GM18508 (cell line): ENCODE measurements around the gene IFT172.
"Not testable (repeated sequence)": the region's sequence is repeated elsewhere in the genome, so short reads cannot be mapped to it uniquely, and the experiment has no call there.

Source experiments
- ATAC-seq: cut with Tn5 transposase; IDR thresholded peaks from one replicate; pipeline ENCODE4 v1.9.1; 2021; ENCODE audit warnings: moderate number of reproducible peaks; ENCODE audit not compliant: insufficient read depth, unreplicated experiment

IFT172 gene

DNA sequence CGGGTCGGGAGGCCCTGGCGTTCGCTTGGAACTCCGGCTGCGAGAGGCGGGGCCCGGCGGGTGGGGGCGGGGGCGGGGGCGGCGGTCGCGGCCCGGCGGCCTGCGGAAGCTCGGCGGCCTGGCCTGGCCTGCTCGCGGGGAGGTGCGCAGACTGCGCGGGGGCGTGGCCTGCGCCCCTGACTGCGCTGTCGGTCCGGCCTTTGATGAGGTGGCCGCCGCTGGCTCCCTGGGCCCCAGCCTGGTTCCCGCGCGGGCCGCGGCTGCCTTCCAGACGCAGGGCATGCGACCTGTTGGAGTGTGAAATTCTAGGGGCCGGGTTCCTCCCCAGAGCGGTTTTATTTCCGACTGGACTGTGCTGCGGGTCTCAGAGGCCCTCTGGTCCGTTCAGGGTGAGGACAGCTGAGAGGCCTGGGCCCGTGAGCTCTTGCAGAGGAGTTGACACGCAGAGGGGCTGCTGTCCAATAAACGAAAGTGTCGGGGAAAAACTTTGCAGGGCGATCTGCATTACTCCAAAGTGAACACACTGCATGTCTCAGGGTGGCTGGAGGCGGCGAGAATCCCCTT, 60.5 kb downstream of the IFT172 start:
- peak; percentile 21 for ATAC-seq

DNA sequence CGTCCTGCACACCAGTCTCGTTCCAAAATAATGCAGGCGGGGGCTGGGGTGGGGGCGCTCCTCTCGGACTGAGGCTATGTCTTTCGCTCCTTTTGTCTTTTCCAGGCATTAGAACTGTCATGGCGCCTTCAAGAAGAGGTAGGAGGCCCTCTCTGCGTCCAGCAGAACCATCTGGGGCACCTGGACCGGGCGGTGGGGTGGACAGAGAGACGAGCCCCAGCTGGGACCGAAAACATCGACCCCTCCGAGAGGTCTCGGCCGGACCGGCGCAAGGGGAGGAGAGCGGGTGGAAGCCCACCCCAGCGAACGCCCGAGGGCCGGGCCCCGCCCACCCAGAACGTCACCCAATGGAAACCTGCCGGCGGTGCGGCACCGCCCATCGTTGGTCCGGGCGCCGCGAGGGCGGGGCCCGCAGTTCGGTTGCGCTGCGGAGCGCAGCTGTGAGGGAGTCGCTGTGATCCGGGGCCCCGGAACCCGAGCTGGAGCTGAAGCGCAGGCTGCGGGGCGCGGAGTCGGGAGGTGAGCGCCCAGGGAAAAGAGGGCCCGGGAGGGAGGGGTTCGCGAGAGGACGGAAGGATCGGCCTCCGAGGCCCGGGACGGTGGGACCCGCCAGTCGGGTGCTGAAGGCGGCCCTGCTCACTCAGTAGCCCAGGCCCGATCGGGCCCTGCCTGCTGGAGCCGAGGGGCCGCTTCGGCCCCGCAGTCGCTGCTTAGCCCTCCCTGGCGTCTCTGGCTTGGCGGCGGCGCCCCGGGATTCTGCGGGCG, 61.1 kb downstream of the IFT172 start, which contains the start of gene NRBP1:
Gene NRBP1 (plus strand): TSS at position 419 of the 765 bp plus-strand sequence. CDS start 4,643 bp downstream, outside the sequence.
- ATAC-seq, result peak; percentile 65

DNA sequence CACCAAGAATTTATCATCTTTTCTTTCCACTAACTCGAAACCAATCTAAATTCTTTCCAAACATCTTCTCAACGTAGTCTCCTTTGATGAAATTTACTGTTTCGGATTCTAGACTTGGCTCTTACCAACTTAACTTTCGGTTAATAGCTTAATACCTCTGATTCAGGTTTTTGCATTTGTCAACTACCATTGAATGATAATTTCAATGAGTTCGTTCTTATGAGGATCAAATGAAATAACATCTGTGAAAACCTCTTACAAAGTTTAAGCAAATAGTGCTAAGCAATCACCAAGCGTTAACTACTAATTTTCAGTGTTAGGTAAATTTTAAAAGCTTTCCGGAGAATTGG, 61.7 kb downstream of the IFT172 start:
- no peak for ATAC-seq

GRCh38 chr2:27425039-27425438, 64.5 kb downstream of the IFT172 start:
- not testable (repeated sequence) for ATAC-seq

DNA sequence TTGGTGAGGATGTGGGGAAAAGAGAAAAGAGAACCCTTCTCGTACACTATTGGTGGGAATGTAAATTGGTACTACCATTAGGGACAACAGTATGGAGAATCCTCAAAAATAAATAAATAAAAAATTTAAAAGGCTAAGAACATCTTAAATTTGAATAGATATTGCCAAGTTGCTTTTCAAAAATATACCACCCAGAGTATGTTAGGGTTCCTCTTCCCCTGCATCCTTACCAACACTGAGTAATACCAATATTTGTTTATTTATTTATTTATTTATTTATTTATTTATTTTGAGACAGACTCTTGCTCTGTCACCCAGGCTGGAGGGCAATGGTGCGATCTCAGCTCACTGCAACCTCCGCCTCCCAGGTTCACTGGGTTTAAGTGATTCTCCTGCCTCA, 66.6 kb downstream of the IFT172 start:
- no peak for ATAC-seq

- ATAC-seq, result no peak
Measured at GRCh38 chr2:27421660-27422250, 67.8 kb downstream of the IFT172 start.

DNA sequence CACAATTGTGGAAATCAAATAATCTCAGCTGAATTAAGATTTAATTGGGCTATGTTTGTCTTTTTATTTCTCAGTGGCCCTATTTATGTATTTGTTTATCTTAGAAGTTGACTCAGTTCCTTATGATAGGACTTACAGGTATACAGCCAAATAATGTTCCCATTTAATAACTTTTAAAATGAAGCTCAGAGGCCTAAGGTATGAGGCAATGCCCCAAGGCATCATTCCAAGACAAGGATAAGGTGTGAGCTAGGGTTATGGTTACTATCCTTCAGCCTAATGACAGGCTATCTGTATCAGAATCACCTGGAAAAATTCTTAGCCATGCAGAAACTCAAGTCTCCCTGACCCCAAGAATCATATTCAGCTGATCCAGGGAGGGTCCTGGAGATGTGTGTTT, 68.5 kb downstream of the IFT172 start:
- ATAC-seq, result no peak

GRCh38 chr2:27416151-27416550, 73.4 kb downstream of the IFT172 start:
- no peak for ATAC-seq

DNA sequence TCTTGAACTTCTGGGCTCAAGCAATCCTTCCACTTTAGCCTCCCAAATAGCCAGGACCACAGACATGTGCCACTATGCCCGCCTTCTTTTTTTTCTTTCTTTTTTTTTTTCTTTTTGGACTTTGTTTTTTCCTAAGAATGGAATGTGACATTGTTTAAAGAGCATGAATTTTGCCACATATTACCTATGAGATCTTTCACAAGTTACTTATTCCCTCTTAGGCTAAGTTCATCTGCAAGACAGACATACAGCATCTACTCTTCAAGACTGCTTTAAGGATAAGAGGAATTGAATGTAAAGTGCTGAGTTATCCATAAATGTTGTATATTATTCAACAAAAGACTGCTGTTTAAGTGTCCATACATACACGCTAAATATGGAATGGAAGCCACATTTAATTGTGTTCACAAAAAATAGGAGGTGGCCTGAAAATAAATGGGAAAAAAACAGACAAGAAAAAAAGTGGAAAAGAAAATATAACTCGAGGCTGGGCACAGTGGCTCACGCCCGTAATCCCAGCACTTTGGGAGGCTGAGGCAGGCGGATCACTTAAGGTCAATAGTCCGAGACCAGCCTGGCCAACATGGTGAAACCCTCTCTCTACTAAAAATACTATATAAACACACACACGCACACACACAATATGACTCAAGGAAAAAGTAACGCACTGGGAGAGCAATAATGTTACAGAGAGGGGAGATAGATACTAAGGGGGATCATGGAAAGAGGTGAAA, 77.0 kb downstream of the IFT172 start:
- ATAC-seq, result no peak

DNA sequence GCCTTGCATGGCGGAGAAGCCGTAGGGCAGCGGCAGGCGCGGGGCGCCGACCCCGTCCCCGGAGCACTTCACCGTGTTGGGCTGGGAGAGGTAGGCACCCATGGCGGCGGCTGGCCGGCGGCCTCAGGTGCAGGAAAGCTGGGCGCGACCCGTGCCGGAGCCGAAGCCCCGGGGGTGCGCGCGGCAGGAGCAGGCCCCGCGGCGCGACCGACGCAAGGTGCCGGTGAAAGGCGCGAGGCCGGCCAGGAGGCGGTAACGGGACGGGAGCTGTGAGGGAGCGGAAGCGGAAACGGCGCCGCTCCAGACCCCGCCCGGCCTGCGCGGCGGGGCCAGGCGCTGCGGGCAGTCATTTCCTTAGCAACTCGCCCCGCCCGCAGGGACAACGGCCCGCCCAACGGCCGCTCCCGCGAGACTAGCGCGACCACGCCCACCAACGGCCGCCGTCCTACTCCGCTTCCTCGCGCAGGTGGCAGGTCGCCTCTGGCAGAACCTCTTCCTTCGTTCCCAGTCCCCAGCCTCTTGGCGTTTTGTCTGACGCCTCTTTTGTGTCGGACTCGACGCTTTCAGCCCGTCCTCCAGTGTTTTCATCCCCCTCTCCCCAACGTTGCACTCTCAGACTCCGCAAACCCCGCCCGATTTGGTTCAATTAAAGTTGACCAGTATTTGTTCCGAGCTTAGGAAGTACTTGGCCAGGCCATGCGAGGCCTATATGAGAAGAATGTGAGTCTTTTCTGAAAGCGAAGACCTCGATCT, 80.0 kb downstream of the IFT172 start, which contains the start of gene PPM1G:
Gene PPM1G (minus strand): TSS at position 271 of the 753 bp plus-strand sequence. CDS start 169 bp downstream, at position 102.
- peak; percentile 59 for ATAC-seq

DNA sequence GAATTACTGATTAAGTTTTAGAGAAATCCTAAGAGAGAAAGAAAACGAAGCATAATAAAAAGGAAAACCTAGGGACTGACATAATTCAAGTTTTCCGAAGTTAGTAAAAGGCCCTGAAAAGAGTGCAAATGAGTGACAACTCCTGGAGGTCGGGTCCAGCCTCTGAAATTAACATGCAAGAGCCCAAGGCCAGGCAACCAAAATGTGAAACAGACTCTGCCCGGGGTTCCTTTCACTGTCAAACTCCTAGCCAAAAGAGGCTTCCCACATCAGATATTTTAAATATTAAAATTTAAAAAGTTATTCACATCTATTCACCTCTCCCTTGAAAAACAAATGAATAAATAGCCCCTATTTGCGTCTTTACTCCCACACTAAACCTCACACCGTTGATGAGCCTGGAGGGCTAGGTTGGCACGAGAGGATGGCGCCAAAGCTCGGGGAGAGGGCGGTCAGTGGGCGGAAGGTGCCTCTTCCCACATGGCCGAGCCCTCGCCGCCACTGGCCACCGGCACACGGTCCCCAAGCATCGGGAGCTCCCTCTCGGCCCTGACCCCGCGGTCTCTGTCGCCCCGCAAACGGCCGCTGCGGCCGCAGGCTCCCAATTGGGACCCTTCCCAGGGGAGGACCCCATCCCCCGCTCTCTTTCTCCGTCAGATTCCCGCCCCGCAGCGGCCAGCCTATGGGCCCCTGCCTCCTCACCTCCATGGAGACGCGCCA, 80.8 kb downstream of the IFT172 start:
- ATAC-seq, result peak; percentile 15

DNA sequence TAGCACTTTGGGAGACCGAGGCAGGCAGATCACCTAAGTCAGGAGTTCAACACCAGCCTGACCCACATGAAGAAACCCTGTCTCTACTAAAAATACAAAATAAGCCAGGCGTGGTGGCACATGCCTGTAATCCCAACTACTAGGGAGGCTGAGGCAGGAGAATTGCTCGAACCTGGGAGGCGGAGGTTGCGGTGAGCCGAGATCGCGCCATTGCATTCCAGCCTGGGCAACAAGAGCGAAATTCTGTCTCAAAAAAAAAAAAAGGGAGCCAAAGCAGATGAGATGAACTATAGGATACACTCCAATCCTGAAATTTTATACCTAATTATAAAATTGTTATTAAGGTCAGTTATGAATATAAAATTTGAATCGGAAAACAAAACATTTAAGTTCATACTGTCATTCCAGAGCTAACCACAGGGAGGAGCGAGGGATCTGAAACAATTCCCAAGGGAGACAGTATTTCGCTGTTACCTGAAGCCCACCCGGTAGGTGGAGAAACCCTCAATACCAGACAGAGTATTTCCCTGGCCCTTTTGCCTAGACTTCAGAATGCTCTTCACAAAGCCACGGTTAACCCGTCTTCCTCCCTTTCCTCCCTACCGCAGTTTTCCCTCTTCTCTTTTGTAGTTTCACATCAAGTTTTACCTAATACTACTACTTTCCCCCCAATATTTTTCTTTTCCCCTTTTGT, 81.6 kb downstream of the IFT172 start:
- ATAC-seq, result no peak

GRCh38 chr2:27400348-27401135, 89.0 kb downstream of the IFT172 start:
- ATAC-seq, result no peak

- ATAC-seq, result no peak
Measured at GRCh38 chr2:27398962-27399361, 90.6 kb downstream of the IFT172 start.
